DOHH2 (cell line): Measurements from ENCODE around the gene OR2M5.

Experiments used
- H3F3A ChIP-seq: fragments of 200-600 bp; sonication (generic), shearing (Covaris generic); 2 replicates; pipeline ENCODE4 v1.6.0; 2016; ENCODE audit warnings: antibody characterized with exemption, mild to moderate bottlenecking; ENCODE audit not compliant: control insufficient read depth, insufficient read depth
- H3K27ac ChIP-seq: fragments of 200-600 bp; sonication (generic); 2 replicates; pipeline ENCODE4 v1.5.1; 2014; ENCODE audit warnings: low read depth, mild to moderate bottlenecking, low read length, moderate library complexity
- H3K27me3 ChIP-seq: fragments of 200-600 bp; sonication (generic); 2 replicates; pipeline ENCODE4 v1.6.1; 2014; ENCODE audit warnings: mild to moderate bottlenecking, low read length, mixed read lengths; ENCODE audit not compliant: control insufficient read depth
- H3K36me3 ChIP-seq: fragments of 200-600 bp; sonication (generic); 2 replicates; pipeline ENCODE4 v1.6.1; 2014; ENCODE audit warnings: mild to moderate bottlenecking, low read length, moderate library complexity, mixed read lengths; ENCODE audit not compliant: control insufficient read depth
- H3K4me1 ChIP-seq: fragments of 200-600 bp; sonication (generic); 2 replicates; pipeline ENCODE4 v1.6.1; 2014; ENCODE audit warnings: mild to moderate bottlenecking, low read length, mixed read lengths; ENCODE audit not compliant: control insufficient read depth
- H3K4me2 ChIP-seq: fragments of 200-600 bp; sonication (generic); 2 replicates; pipeline ENCODE4 v1.6.0; 2014; ENCODE audit warnings: mild to moderate bottlenecking, low read length, moderate library complexity
- H3K4me3 ChIP-seq: fragments of 200-600 bp; sonication (generic); 2 replicates; pipeline ENCODE4 v1.5.1; 2014; ENCODE audit warnings: mild to moderate bottlenecking, low read length, mixed read lengths
- H3K79me2 ChIP-seq: fragments of 200-600 bp; sonication (generic); 2 replicates; pipeline ENCODE4 v1.6.1; 2014; ENCODE audit warnings: mild to moderate bottlenecking, low read length, mixed read lengths; ENCODE audit not compliant: control insufficient read depth
- H3K9me2 ChIP-seq: fragments of 200-600 bp; sonication (generic); replicated peaks from 2 replicates; pipeline ENCODE4 v1.6.1; 2014; ENCODE audit warnings: mild to moderate bottlenecking, low read length, mixed read lengths; ENCODE audit not compliant: control insufficient read depth
- H3K9me3 ChIP-seq: fragments of 200-600 bp; sonication (generic); 2 replicates; pipeline ENCODE4 v1.6.1; 2014; ENCODE audit warnings: antibody characterized with exemption, low read length, mixed read lengths; ENCODE audit not compliant: control insufficient read depth, insufficient read depth
- H4K20me1 ChIP-seq: fragments of 200-600 bp; sonication (generic); 2 replicates; pipeline ENCODE4 v1.6.0; 2014; ENCODE audit warnings: low read depth, mild to moderate bottlenecking, antibody characterized with exemption, low read length, moderate library complexity; ENCODE audit not compliant: control insufficient read depth, insufficient read depth
- CTCF ChIP-seq: fragments of 200-600 bp; sonication (generic); IDR thresholded peaks from one replicate; pipeline ENCODE4 v1.5.1; 2014; ENCODE audit warnings: antibody characterized with exemption, mild to moderate bottlenecking, low read depth, low read length; ENCODE audit not compliant: poor library complexity, severe bottlenecking
- EZH2phosphoT487 ChIP-seq: fragments of 200-600 bp; sonication (generic); IDR thresholded peaks from 2 replicates; pipeline ENCODE4 v1.6.1; 2017; ENCODE audit warnings: borderline replicate concordance, mild to moderate bottlenecking, antibody characterized with exemption, low read length, moderate library complexity, mixed read lengths

OR2M5 gene

GRCh38 chr1:248183996-248184395 lies 39.0 kb downstream of the OR2M5 start:
- no peak overlapping the region for H3K4me2 ChIP-seq
- H4K20me1 ChIP-seq = no peaks in the 10 kb centered on the region
- no peak overlapping the region for H3K27ac ChIP-seq
- H3K79me2 ChIP-seq = no peaks in the 10 kb centered on the region
- no peaks in the 10 kb centered on the region for H3K9me2 ChIP-seq
- no peaks in the 10 kb centered on the region for H3K27me3 ChIP-seq
- no peak overlapping the region for H3K4me3 ChIP-seq
- H3K4me1 ChIP-seq = no peaks in the 10 kb centered on the region
- H3F3A ChIP-seq = no peaks in the 10 kb centered on the region
- no peaks in the 10 kb centered on the region for H3K36me3 ChIP-seq
- no peaks in the 10 kb centered on the region; the same call in 1 of the 2 replicates for H3K9me3 ChIP-seq
- TF ChIP-seq CTCF (no peak), EZH2phosphoT487 (no peak)

DNA sequence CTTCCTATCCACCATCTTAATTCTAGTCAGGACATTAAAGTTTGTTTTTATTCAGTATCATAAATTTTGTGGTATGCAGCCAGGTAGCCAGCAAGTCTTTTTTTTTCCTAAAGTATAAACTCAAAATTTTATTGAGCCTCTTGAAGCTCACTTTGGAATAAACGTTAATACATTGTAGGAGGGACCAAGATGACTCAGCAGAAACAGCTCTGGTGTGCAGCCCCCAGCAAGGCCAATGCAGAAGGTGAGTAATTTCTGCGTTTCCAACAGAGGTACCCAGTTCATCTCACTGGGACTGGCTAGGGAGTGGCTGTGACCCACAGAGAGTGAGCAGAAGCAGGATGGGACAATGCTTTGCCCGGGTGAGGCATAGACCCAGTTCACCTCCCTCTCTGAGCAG lies 42.4 kb downstream of the OR2M5 start:
- H3K9me3 ChIP-seq = no peaks in the 10 kb centered on the region; the same call in 1 of the 2 replicates
- no peak for TF ChIP-seq CTCF
- TF ChIP-seq EZH2phosphoT487 = no peak
- no peaks in the 10 kb centered on the region for H3K9me2 ChIP-seq
- H3K27me3 ChIP-seq = no peaks in the 10 kb centered on the region
- no peak overlapping the region for H3K27ac ChIP-seq
- no peak overlapping the region for H3K4me2 ChIP-seq
- no peaks in the 10 kb centered on the region for H3K4me1 ChIP-seq
- H3F3A ChIP-seq = no peaks in the 10 kb centered on the region
- H3K79me2 ChIP-seq = no peaks in the 10 kb centered on the region
- H3K4me3 ChIP-seq = no peak overlapping the region
- no peaks in the 10 kb centered on the region for H4K20me1 ChIP-seq
- H3K36me3 ChIP-seq = no peaks in the 10 kb centered on the region

DNA sequence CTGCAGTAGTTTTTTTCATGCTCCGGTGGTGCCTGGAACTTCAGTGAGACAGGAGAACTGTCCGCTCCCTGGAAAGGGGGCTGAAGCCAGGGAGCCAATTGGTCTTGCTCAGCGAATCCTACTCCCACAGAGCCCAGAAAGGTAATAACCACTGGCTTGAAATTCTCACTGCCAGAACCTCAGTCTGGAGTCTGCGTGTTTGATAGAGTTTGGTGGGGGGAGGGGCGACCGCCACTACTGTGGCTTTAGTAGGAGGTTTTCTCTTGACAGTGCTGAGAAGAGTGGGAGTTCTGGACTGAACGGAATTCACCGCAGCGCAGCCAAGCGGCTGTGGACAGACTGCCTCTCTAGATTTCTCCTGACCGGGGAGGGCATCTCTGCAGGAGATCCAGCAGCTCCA lies 44.1 kb downstream of the OR2M5 start:
- H3K27ac ChIP-seq = no peak overlapping the region
- no peaks in the 10 kb centered on the region for H3K9me2 ChIP-seq
- H3K27me3 ChIP-seq = no peaks in the 10 kb centered on the region
- H3K36me3 ChIP-seq = no peaks in the 10 kb centered on the region
- no peak overlapping the region for H3K4me3 ChIP-seq
- no peaks in the 10 kb centered on the region; the same call in 1 of the 2 replicates for H3K9me3 ChIP-seq
- H3K4me2 ChIP-seq = no peak overlapping the region
- H3K79me2 ChIP-seq = no peaks in the 10 kb centered on the region
- no peaks in the 10 kb centered on the region for H4K20me1 ChIP-seq
- no peak for TF ChIP-seq CTCF
- no peak for TF ChIP-seq EZH2phosphoT487
- no peaks in the 10 kb centered on the region for H3F3A ChIP-seq
- no peaks in the 10 kb centered on the region for H3K4me1 ChIP-seq
